ENCODE data around the gene BIVM.

- TF ChIP-seq, protein P1, sequence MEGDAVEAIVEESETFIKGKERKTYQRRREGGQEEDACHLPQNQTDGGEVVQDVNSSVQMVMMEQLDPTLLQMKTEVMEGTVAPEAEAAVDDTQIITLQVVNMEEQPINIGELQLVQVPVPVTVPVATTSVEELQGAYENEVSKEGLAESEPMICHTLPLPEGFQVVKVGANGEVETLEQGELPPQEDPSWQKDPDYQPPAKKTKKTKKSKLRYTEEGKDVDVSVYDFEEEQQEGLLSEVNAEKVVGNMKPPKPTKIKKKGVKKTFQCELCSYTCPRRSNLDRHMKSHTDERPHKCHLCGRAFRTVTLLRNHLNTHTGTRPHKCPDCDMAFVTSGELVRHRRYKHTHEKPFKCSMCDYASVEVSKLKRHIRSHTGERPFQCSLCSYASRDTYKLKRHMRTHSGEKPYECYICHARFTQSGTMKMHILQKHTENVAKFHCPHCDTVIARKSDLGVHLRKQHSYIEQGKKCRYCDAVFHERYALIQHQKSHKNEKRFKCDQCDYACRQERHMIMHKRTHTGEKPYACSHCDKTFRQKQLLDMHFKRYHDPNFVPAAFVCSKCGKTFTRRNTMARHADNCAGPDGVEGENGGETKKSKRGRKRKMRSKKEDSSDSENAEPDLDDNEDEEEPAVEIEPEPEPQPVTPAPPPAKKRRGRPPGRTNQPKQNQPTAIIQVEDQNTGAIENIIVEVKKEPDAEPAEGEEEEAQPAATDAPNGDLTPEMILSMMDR (optimal IDR thresholded peaks at IDR 0.05 in 1 of 3, IDR thresholded peaks at IDR 0.05 in 1 of 3, conservative IDR thresholded peaks at IDR 0.05 in 1 of 3; ENCODE audit: extremely low read depth in 1 of 3, insufficient read depth in 2 of 3, low read length in 3 of 3) = no peak
- no peak for TF ChIP-seq EZH2 (IDR thresholded peaks at IDR 0.05; ENCODE audit: low read length)
Observed at GRCh38 chr13:102776271-102776670, 22.6 kb upstream of the BIVM start.
